Brain pericyte (primary cell): Measurements from ENCODE around the gene LRRC8C.
A peak's percentile ranks its signal among the peaks of the same experiment; 100 is the strongest.

Experiments used
- DNase-seq: peaks from one replicate; pipeline ENCODE4 v3.0.0-alpha.2; 2012; ENCODE audit warnings: low read depth, low spot score

Gene LRRC8C

DNA sequence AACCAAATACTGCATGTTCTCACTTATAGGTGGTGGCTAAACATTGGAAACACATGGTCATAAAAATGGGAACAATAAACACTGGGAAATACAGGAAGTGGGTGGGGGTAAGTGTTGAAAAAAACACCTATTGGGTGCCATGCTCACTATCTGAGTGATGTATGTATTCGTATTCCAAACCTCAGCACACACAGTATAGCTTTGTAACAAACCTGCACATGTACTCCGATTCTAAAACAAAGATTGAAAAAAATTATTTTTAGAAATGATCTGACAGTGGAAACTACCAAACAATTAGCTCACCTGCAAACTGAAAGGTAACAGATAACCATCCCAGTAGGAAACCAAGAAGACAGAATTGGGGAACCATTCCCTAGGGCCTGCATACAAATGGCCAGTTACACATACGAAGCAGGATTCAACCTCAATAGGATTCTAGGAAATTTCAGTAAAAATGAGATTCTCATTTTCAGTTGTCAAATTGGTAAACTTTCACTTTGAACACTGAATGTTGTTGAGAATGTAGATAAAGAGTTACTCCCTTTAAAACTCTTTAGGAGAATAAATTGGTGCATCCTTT lies 99.8 kb downstream of the LRRC8C start:
- no peak for DNase-seq

DNA sequence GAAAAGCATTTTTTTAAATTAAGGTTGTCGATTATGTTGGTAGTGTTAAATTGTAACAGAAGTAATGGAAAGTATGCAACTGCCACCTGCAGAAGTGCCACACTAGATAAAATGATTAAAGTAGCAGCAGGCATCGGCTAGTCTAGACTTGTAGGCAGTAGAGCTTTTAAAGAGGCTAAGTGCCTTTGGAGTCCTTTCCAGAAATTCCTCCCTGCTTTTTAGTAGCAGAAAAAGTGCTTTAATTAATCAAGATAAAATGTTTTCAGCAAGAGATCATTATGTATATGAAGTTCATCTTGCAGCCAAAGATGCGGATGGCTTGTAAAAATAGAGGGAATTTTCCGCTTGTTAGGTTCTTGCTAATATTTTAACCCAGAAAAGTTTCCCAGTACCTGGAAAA lies 100.8 kb downstream of the LRRC8C start:
- no peak for DNase-seq

GRCh38 chr1:89734442-89734841 lies 101.5 kb downstream of the LRRC8C start:
- no peak for DNase-seq

DNA sequence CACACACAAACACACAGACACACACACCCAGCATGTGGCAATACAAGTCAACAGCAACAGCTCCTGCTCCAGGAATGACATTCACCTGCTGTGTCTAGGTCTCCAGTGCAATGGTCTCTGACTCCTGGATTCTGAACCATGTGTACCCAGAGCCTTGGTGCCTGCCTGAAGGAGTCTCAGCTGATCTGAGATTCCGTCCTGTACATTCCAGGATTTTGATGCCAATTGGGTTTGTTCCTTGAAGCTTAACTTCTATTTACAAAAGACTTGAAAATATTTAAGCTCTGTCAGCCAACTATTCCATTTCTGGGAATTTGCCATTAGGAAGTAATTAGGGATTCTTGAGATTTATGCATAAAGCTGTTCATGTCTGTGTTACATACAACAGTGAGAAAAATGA lies 102.6 kb downstream of the LRRC8C start:
- no peak for DNase-seq

DNA sequence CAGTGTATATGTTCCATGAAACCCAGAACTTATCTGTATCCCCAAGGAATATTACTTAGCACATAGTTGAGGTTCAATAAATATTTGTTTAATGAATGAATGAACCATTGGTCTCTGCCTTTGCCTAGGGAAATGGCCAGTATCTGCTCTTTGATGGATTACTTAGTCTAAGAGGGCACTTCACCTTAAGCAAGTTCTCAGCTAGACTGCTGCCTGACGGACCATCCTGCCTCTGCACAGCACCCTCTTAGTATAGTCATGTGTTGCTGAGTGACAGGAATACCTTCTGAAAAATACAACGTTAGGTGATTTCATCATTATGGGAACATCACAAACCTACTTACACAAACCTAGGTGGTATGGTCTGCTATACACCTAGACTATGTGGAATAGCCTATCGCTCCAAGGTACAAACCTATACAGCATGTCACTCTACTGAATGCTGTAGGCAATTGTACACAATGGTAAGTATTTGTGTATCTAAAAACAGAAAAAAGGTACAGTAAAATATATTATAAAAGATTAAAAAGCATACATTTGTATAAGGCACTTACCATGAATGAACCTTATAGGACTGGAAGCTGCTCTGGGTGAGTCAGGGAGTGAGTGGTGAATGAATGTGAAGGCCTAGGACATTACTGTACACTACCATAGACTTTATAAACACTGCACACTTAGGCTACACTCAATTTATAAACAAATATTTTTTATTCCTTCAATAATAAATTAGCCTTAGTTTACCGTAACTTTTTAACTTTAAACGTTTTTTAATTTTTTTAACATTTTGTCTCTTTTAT lies 104.2 kb downstream of the LRRC8C start:
- no peak for DNase-seq

DNA sequence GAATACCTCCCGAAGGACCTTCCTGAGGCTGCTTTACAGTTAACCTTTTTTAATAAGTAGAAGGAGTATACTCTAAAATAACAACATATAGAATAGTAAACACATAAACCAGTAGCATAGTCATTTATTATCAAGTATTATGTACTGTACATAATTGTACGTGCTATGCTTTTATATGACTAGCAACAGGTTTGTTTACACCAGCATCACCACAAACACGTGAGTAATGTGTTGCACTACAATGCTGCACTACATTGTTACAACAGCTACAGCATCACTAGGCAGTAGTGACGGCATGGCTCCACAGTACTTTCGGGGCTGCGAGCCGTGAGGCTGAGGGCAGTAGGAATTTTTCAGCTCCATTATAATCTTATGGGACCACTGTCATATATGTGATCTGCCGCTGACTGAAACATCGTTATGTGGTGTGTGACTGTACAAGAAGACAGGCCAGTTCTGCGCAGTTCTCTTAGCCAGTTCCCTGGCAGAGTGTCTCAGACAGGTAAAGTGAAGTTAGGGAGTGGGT lies 105.1 kb downstream of the LRRC8C start:
- DNase-seq, result no peak

GRCh38 chr1:89739013-89739843 lies 106.3 kb downstream of the LRRC8C start:
- DNase-seq, result no peak

DNA sequence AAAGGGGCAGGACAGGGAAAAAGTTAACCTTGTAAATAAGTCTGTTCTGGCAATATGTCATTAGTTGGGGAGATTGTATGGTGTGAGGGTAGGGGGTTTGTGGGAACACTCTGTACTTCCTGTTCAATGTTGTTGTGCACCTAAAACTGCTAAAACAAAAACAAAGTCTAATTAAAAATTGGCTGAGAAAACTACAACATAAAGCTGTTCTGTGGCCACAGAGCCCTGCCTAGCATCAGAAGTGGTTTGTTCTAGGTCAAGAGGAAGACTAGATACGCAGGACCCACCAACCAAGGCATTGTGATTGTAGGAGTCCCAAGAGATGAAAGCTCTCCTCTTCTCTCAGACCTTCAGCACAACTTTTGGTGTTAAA lies 106.9 kb downstream of the LRRC8C start:
- DNase-seq, result no peak

DNA sequence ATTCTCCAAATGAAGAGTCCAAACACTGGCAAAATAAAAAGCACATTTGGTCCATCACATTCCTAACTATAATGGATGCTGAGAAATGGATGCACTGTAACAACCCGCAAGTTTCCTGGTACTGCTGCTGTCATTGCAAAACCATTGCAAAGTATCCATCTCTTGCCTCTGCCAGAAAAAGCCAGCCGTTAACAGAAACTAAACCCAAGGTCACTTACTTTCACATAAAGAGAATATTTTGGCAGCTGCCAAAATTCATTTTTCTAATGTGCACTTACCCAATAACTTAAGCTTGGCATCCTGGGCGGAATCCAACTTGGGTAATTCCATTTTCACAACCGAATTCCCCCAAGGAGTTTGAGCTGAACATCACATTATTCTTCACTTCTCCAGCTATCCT lies 110.9 kb downstream of the LRRC8C start:
- DNase-seq, result no peak

- DNase-seq, result no peak
These were observed 113.7 kb downstream of the LRRC8C start for GRCh38 chr1:89746424-89747149.

- no peak for DNase-seq
These were observed 120.8 kb downstream of the LRRC8C start for GRCh38 chr1:89753761-89754160.

GRCh38 chr1:89754518-89754917 lies 121.6 kb downstream of the LRRC8C start:
- no peak for DNase-seq

GRCh38 chr1:89755591-89755990 lies 122.7 kb downstream of the LRRC8C start:
- no peak for DNase-seq

- DNase-seq, result no peak
These were observed 124.6 kb downstream of the LRRC8C start for GRCh38 chr1:89757532-89757931.

DNA sequence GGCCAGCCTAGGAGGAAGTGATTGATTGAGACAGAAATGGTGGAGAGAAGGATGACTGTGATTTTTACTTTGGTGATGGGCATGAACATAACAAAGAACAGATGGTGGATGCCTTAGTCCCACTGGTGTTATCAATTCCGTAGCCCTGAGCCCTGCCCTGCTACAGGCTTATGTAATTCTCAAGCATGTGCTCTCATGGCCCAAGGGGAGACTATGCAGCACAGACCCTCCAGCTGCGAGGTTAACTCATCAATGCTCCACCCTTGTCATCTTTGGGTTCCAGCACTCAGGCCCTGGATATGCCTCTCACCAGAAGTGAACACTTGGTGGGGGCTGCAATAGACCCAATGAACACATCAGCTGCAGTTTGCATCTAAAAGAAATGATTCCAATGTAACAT lies 125.2 kb downstream of the LRRC8C start:
- no peak for DNase-seq

DNA sequence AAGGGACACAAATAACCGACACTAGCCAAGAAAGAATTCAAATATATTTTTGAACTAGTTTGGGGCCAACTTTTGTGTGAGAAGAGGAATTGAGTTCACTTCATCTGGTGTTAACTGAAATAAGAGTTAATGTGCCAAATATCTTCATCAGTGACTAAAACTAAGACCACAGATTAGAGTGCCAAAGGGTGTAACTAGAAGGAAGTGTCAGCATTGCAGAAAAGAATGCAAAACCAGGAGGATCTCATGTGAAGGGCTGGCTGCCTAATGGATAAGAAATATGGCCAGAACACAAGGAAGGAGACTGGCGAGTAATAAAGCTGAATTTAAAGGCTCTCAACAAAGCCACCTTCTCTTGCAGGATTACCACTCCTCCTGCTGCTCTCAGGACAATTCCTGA lies 126.1 kb downstream of the LRRC8C start:
- no peak for DNase-seq

DNA sequence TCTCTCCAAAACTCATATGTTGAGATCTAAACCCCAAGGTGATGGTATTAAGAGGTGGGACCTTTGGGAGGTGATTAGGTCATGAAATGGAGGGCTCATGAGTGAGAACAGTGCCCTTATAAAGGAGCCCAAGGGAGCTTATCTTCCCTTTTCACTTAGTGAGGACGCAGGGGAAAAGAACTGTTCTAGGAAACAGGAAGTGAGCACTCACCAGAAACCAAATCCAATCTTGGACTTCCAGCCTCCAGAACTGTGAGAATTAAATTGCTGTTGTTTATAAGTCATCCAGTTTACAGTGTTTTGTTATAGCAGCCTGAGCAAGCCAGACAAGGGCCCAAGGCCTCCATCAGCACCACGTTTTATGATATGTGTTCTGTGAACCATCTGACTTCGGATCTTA lies 127.6 kb downstream of the LRRC8C start:
- no peak for DNase-seq

DNA sequence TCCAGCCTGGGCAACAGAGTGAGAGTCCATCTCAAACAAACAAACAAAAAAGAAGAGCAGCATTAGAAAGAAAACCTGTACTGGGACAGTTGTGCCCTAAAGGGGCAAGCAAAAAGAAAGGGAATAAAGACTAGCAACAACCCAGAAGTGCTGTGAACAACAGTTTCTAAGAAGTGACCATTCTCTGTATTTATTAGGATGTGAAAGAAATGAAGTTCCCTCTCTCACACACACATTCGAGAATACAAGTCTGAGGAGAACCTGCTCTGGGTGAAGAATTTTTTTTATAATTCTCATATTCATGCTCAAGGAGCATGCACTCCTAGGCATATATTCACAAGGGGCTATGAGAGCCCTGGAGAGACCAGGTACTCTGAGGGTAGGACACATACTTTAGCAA lies 128.4 kb downstream of the LRRC8C start:
- no peak for DNase-seq

GRCh38 chr1:89761901-89762300 lies 129.0 kb downstream of the LRRC8C start:
- no peak for DNase-seq

GRCh38 chr1:89762386-89762778 lies 129.5 kb downstream of the LRRC8C start:
- DNase-seq, result no peak

DNA sequence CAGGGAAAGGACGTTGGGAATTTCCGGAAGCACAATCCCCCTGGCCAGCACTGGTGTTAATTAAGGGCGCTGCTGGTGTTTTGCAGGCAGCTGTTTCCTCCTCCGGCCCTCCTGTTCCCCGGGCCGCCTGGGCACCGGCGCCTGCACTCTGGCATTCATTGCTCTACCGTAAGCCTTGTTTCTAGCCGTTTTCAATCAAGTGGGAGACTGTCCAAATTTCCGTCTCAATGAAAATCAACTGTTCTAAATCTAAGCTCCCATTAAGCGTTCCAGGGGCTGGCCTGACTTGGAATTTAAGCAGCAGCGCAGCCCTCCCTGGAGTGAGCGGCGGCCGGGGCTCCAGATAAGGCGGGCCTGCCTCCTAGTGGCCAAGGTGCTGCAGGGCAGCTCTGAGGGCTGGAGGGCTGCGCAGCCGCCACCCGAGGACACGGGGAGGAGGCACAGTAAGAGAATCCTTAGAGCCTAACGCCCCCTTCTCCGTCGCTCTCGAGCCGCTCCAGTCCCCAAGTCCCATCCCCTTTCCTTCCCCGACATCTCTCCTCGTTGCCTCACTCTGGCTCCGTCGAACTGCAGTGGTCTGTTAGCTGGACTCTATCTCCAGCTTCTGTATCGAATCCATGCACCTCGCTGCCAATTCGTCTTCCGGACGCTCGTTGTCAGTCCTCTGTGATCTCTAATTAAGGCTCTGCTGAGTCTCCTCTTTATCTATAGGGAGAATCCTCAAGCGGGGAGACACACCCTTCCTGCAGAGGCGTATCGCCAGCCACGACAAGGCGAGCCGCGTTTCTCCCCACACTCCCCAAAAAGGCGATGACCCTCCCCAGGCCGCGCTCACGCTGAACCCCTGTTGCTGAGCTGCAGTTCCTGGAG lies 130.1 kb downstream of the LRRC8C start:
- peak; percentile 43 for DNase-seq
